Large intestine (tissue), 3 donors: ENCODE measurements around the gene EDDM3A. TPM values are rescaled to one million over a fixed set of nuclear protein-coding genes. Genes with fewer than 3 reads are reported as not detected.
"Not testable (repeated sequence)": the region's sequence is repeated elsewhere in the genome, so short reads cannot be mapped to it uniquely, and the experiment has no call there.

Experiments
- DNase-seq, 2 donors: peaks; one replicate each; pipeline versions ENCODE4 v3.0.0 to v3.0.0-alpha.2; 2013
- H3K27ac ChIP-seq: one replicate; pipeline ENCODE4 v1.5.1; 2013; ENCODE audit warnings: low read length
- H3K27me3 ChIP-seq: 2 replicates; pipeline ENCODE4 v1.6.1; 2013; ENCODE audit warnings: low read length; ENCODE audit not compliant: control insufficient read depth, insufficient read depth
- H3K36me3 ChIP-seq: 2 replicates; pipeline ENCODE4 v1.6.1; 2013; ENCODE audit warnings: low read length; ENCODE audit not compliant: control insufficient read depth, insufficient read depth
- H3K4me1 ChIP-seq: one replicate; pipeline ENCODE4 v1.6.1; 2013; ENCODE audit warnings: low read length; ENCODE audit not compliant: control insufficient read depth, insufficient read depth
- H3K4me3 ChIP-seq: one replicate; pipeline ENCODE4 v1.5.1; 2013; ENCODE audit warnings: low read length
- H3K9me3 ChIP-seq: one replicate; pipeline ENCODE4 v1.6.1; 2013; ENCODE audit warnings: mild to moderate bottlenecking, low read depth, low read length, moderate library complexity; ENCODE audit not compliant: control insufficient read depth
- WGBS: methylation state at CpG from one replicate; pipeline ENCODE4 v1.1.5; 2013; ENCODE audit warnings: low lambda C conversion rate; ENCODE audit not compliant: insufficient coverage; 5-methylcytosine and 5-hydroxymethylcytosine counted together
- polyA plus RNA-seq: library from polyadenylated mRNA; unstranded; fragments of 120-200 nt; gene quantifications from one replicate; pipeline ENCODE4 v1.2.1, GENCODE V29; 2013

Gene EDDM3A
- polyA plus RNA-seq, 1 donor, result not detected

GRCh38 chr14:20711685-20712084 lies 34.0 kb upstream of the EDDM3A start:
- Histone ChIP-seq H3K9me3 (no peaks in the 10 kb centered on the region), H3K27ac (no peak overlapping the region), H3K4me1 (no peaks in the 10 kb centered on the region), H3K4me3 (no peak overlapping the region), H3K27me3 (no peaks in the 10 kb centered on the region), H3K36me3 (no peaks in the 10 kb centered on the region)
- WGBS, result no CpG with 5 or more reads among the region's 4 CpGs
- no peak for DNase-seq

GRCh38 chr14:20712904-20713303 lies 32.8 kb upstream of the EDDM3A start:
- no peak overlapping the region for H3K4me3 ChIP-seq
- no peaks in the 10 kb centered on the region for H3K36me3 ChIP-seq
- WGBS, result no CpG with 5 or more reads among the region's 2 CpGs
- H3K27me3 ChIP-seq, result no peaks in the 10 kb centered on the region
- DNase-seq, result no peak
- H3K4me1 ChIP-seq, result no peaks in the 10 kb centered on the region
- no peak overlapping the region for H3K27ac ChIP-seq
- no peaks in the 10 kb centered on the region for H3K9me3 ChIP-seq

- no peak overlapping the region for H3K27ac ChIP-seq
Measured at GRCh38 chr14:20714593-20715250, 31.0 kb upstream of the EDDM3A start.

GRCh38 chr14:20719777-20720176 lies 25.9 kb upstream of the EDDM3A start:
- no peaks in the 10 kb centered on the region for H3K9me3 ChIP-seq
- H3K27ac ChIP-seq, result peak overlapping the region; percentile 35
- peaks cover 11% of the 10 kb centered on the region for H3K4me1 ChIP-seq
- no peaks in the 10 kb centered on the region for H3K36me3 ChIP-seq
- peaks cover 19% of the 10 kb centered on the region for H3K27me3 ChIP-seq
- no peak overlapping the region for H3K4me3 ChIP-seq
- DNase-seq, result peak; percentile 82 to 91
- 40% methylated on average over 1 of the region's 4 CpGs for WGBS

More at GRCh38 chr14:20714593-20715250, 31.0 kb upstream of the EDDM3A start:
- H3K4me1 ChIP-seq, result peaks cover 11% of the 10 kb centered on the region
- H3K36me3 ChIP-seq, result no peaks in the 10 kb centered on the region
- no peaks in the 10 kb centered on the region for H3K27me3 ChIP-seq
- H3K4me3 ChIP-seq, result no peak overlapping the region
- DNase-seq, result no peak
- no peaks in the 10 kb centered on the region for H3K9me3 ChIP-seq
- 80% methylated on average over 1 of the region's 4 CpGs for WGBS

GRCh38 chr14:20720741-20721140 lies 24.9 kb upstream of the EDDM3A start:
- Histone ChIP-seq H3K9me3 (peaks cover under 1% of the 10 kb centered on the region), H3K4me1 (peaks cover 11% of the 10 kb centered on the region), H3K36me3 (no peaks in the 10 kb centered on the region), H3K27ac (no peak overlapping the region), H3K4me3 (no peak overlapping the region), H3K27me3 (peaks cover 19% of the 10 kb centered on the region)
- no CpG with 5 or more reads among the region's 6 CpGs for WGBS
- DNase-seq, result no peak

GRCh38 chr14:20722016-20722415 lies 23.7 kb upstream of the EDDM3A start:
- no peak overlapping the region for H3K4me3 ChIP-seq
- no peak for DNase-seq
- peaks cover 11% of the 10 kb centered on the region for H3K4me1 ChIP-seq
- H3K9me3 ChIP-seq, result peaks cover 3% of the 10 kb centered on the region
- no peaks in the 10 kb centered on the region for H3K36me3 ChIP-seq
- WGBS, result 80% methylated on average over 1 of the region's 12 CpGs
- H3K27me3 ChIP-seq, result peaks cover 19% of the 10 kb centered on the region
- H3K27ac ChIP-seq, result no peak overlapping the region

- Histone ChIP-seq H3K36me3 (no peaks in the 10 kb centered on the region), H3K4me1 (peaks cover 8% of the 10 kb centered on the region), H3K27me3 (peaks cover 19% of the 10 kb centered on the region), H3K9me3 (peaks cover 3% of the 10 kb centered on the region), H3K27ac (no peak overlapping the region), H3K4me3 (no peak overlapping the region)
- no peak for DNase-seq
- WGBS, result no CpG with 5 or more reads among the region's 28 CpGs
Measured at GRCh38 chr14:20723488-20723887, 22.2 kb upstream of the EDDM3A start.

GRCh38 chr14:20726121-20726520 lies 19.6 kb upstream of the EDDM3A start:
- not testable (repeated sequence) for DNase-seq, H3K36me3 ChIP-seq, H3K27ac ChIP-seq, H3K4me1 ChIP-seq, H3K4me3 ChIP-seq, H3K9me3 ChIP-seq
- peaks cover 19% of the 10 kb centered on the region for H3K27me3 ChIP-seq
- WGBS, result 100% methylated on average over 1 of the region's 3 CpGs

GRCh38 chr14:20726531-20726930 lies 19.2 kb upstream of the EDDM3A start:
- no peak overlapping the region for H3K27ac ChIP-seq
- no CpG with 5 or more reads among the region's 1 CpG for WGBS
- no peak overlapping the region for H3K4me3 ChIP-seq
- H3K9me3 ChIP-seq, result peaks cover 3% of the 10 kb centered on the region
- H3K36me3 ChIP-seq, result no peaks in the 10 kb centered on the region
- DNase-seq, result no peak
- no peaks in the 10 kb centered on the region for H3K4me1 ChIP-seq
- peaks cover 19% of the 10 kb centered on the region for H3K27me3 ChIP-seq

- H3K36me3 ChIP-seq, result no peaks in the 10 kb centered on the region
- no peak overlapping the region for H3K27ac ChIP-seq
- H3K4me3 ChIP-seq, result no peak overlapping the region
- whole genome bisulfite sequencing, result 92% methylated on average over 3 of the region's 6 CpGs
- H3K4me1 ChIP-seq, result no peaks in the 10 kb centered on the region
- DNase-seq, result no peak
- no peaks in the 10 kb centered on the region for H3K27me3 ChIP-seq
- H3K9me3 ChIP-seq, result peaks cover under 1% of the 10 kb centered on the region
Measured at GRCh38 chr14:20730891-20731290, 14.8 kb upstream of the EDDM3A start.

GRCh38 chr14:20732477-20732876 lies 13.2 kb upstream of the EDDM3A start:
- no CpG with 5 or more reads among the region's 5 CpGs for WGBS

More at GRCh38 chr14:20732477-20732876, 13.2 kb upstream of the EDDM3A start:
- Histone ChIP-seq H3K36me3 (no peaks in the 10 kb centered on the region), H3K27ac (no peak overlapping the region), H3K4me1 (no peaks in the 10 kb centered on the region), H3K27me3 (no peaks in the 10 kb centered on the region), H3K9me3 (no peaks in the 10 kb centered on the region), H3K4me3 (no peak overlapping the region)
- DNase-seq, result no peak
